DMS 273 treated with DMSO at 0.1 percent for 48 hours (cell line): Measurements from ENCODE around the gene F9.

ENCODE experiments used
- DNase-seq: peaks from one replicate; lab custom pipeline; 2025; lab: John Stamatoyannopoulos, UW

The F9 gene

GRCh38 chrX:139600105-139600504, 69.6 kb downstream of the F9 start:
- no peak for DNase-seq
